Urothelium cell line (cell line): ENCODE results near the gene CTBP2.
"Not testable (repeated sequence)": the region's sequence is repeated elsewhere in the genome, so short reads cannot be mapped to it uniquely, and the experiment has no call there.

ENCODE experiments used
- DNase-seq: peaks from one replicate; pipeline ENCODE4 v3.0.0; 2011; ENCODE audit warnings: low spot score, mixed read lengths
- FAIRE-seq: peaks from 2 replicates; lab custom pipeline; 2011; peaks lifted over from hg19 to GRCh38; lab: Jason Lieb, UNC

Gene CTBP2

GRCh38 chr10:125187238-125188194 is 27.2 kb upstream of the CTBP2 start:
- DNase-seq (no peak), FAIRE-seq (no peak)

- FAIRE-seq: no peak
- no peak for DNase-seq
These were observed 26.2 kb upstream of the CTBP2 start for GRCh38 chr10:125186431-125187170.

DNA sequence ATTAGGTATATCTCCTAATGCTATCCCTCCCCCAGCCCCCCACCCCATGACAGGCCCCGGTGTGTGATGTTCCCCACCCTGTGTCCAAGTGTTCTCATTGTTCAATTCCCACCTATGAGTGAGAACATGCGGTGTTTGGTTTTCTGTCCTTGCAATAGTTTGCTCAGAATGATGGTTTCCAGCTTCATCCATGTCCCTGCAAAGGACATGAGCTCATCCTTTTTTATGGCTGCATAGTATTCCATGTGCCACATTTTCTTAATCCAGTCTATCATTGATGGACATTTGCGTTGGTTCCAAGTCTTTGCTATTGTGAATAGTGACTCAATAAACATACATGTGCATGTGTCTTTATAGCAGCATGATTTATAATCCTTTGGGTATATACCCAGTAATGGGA is 18.7 kb upstream of the CTBP2 start:
- not testable (repeated sequence) for DNase-seq, FAIRE-seq

DNA sequence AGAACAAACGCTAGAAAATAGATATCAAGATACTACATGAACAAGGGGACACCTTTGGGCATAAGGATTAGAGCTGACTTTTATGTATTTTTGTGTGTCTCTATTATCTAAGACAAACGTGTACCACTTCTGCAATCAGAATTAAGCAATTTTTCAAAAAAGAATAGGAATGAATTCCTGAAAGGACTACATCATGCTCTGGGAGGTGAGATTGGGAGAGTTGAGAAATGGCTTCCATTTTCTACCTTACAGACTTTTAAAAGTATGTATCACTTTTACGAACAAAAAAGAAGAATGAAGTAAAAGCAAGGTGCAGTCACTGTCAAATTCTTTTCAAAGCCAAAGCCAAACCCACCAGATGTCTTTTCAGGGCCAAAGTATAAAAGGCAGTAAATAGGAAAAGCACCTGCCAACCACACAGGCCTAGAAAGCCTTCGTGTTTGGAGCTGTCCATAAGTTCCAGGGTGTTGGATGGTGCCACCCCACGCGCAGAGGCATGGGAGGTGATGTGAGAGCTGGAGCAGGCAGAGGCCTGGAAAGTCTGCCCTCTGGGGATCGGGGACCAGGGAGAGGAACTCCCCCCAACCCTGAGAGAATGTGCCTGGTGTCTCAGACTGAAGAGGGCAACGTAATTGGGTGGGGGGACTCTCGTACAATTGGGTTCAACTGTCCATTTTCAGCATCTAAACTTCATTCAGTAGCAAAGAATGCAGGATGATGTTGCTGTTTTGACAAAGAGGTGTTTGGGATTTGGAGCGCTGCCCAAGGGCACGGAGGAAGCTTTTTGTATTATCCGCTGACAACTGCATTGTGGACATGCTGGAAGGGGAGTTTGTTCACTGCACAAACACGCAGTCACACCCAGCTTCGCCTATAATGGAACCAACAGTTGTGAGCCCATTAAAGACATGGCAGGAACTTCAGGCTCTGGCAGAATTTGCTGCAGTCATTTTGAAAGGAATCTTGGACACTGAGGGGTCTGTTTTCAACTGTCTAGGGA is 17.6 kb upstream of the CTBP2 start:
- FAIRE-seq: no peak
- no peak for DNase-seq

DNA sequence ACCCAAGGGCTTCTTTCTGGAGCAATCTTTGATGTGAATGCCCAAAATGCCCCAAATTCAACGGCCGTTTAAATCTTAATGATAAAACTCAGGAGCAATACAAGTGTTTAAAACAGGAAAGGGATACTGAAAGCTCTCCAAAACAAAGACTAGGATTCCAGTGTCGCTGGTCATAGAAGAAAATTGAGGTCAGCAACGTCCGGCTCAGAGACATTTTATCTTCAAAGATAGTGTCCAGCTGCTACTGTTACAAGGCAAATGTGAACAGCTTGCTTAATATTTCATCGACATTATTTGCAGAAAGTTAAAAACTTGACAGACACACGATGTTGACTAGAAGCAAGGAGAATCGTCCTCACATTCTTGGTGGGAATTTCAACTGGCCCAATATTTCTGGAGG is 15.4 kb upstream of the CTBP2 start:
- DNase-seq: no peak
- FAIRE-seq: no peak

DNA sequence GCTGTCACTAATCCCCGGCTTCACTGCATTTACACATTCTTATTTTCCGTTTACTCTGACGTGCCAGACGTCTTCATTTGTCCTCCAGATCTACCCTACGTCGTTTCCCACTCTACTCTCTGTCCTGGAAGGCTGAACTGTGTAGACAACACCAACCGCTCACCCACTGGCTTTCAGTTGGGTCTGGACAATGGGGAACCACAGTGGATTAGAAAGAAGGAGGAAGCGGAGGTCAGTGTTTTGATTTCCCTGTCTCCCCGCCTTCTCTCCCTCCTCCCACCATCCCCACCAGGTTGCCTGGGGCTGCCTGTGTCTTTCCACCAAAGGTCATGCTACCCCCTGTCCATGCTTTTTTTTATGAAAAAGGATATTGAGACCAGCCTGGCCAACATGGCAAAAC is 14.0 kb upstream of the CTBP2 start:
- FAIRE-seq (no peak), DNase-seq (no peak)

DNA sequence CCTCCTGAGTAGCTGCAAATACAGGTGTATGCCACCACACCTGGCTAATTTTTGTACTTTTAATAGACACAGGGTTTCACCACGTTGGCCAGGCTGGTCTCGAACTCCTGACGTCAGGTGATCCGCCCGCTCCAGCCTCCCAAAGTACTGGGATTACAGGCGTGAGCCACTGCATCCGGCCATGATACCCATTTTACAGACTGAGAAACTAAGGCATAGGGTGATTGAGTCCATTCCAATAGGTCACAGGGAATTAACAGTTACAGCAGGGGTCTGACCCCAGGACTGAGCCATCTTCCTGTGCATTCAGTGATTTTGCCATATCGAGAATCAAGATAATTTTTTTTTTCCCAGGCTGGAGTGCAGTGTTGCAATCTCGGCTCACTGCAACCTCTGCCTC is 12.3 kb upstream of the CTBP2 start:
- FAIRE-seq (no peak), DNase-seq (no peak)

GRCh38 chr10:125171402-125172306 is 11.3 kb upstream of the CTBP2 start:
- no peak for FAIRE-seq
- no peak for DNase-seq

DNA sequence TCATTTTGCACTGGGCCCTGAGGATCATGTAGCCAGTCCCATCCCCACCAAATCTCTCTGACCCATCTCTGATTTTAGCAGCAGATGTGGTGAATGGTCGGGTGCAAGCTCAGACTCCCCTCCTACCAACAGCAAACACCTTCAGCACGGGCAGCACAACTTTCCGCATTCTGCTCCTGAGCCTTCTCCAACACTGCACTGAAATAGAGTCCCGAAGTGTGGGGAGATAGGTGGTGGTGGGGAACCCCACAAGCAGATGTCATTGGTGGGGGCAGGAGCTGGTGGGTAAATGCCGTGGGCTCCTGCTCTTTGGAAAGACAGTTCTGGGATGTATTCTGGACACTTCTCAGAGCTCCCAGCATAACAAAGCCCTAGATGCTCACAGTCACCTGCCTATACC is 9.6 kb upstream of the CTBP2 start:
- FAIRE-seq (no peak), DNase-seq (no peak)

DNA sequence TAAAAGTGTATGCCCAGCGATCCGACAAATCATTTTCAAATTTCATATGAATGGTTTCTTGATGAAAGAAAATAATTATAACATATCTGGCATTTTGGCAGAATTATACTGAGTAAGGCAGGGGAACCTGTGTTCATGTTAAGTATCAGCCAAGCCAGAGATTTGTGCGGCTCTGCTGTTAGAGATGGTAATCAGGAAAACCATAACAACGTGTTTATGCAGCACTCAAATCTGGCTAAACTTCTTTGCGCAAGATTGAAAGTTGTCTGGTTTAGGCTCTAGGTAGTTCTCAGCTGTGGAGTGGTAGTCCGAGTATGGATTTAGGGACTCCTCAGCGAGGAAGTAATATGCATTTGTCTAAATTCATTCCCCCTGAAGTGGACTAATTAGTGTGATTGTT is 8.9 kb upstream of the CTBP2 start:
- FAIRE-seq: no peak
- no peak for DNase-seq

DNA sequence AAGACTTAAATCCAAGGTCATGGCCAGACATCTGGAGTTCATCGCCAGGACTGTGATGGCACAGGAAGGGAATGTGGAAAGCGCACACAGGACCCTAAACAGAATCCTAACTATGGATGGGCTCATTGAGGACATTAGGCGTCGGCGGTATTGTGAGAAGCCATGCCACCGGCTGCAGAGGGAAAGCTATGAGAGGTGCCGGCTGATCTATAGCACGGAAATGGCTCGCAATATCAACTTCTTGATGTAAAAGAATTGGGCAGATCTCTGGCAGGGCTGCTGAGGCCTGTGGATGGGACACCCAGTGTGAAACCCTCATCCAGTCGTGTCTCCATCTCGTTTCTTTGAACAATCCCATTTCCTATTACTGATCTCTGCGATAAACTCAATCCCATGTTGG is 6.3 kb upstream of the CTBP2 start:
- no peak for FAIRE-seq

GRCh38 chr10:125165584-125166573 is 5.5 kb upstream of the CTBP2 start:
- DNase-seq (no peak), FAIRE-seq (no peak)

More for the DNA sequence above, 6.3 kb upstream of the CTBP2 start:
- no peak for DNase-seq

GRCh38 chr10:125164421-125164820 is 4.1 kb upstream of the CTBP2 start:
- FAIRE-seq (no peak), DNase-seq (no peak)

GRCh38 chr10:125163803-125164202 is 3.4 kb upstream of the CTBP2 start:
- FAIRE-seq (no peak), DNase-seq (no peak)

DNA sequence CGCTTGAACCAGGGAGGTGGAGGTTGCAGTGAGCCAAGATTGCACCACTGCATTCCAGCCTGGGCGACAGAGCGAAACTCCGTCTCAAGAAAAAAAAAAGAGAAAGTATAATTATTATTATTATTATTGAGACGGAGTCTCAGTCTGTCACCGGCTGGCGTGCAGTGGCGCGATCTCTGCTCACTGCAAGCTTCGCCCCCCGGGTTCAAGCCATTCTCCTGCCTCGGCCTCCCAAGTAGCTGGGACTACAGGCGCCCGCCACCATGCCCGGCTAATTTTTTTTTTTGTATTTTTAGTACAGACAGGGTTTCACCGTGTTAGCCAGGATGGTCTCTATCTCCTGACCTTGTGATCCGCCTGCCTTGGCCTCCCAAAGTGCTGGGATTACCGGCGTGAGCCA is 2.9 kb upstream of the CTBP2 start:
- FAIRE-seq, DNase-seq: not testable (repeated sequence)

- DNase-seq (no peak), FAIRE-seq (no peak)
These were observed 2.0 kb upstream of the CTBP2 start for GRCh38 chr10:125162120-125162931.

DNA sequence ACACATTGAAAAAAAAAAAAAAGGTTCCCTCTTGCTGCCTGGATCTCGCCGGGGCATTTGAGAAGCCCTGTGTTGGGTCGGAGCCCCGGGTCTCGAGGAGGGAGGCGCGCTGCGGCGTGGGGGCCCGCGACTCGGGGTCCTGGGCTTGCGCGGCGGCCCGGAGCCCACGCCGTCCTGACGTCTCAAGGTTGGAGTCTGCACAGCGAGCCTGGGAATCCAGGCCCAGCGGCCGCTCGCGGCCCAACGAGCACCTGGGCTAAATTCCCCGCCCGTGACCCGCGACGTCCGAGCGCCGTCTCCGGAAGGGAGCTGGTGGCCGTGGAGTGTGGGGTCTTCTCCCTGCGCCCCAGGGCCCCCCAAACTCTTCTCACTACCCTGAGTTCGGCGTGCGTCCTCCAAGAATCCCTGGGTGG is 1.4 kb upstream of the CTBP2 start:
- FAIRE-seq: no peak
- DNase-seq: no peak
